ENCODE measurements around the gene BNIP5.

Gene BNIP5

DNA sequence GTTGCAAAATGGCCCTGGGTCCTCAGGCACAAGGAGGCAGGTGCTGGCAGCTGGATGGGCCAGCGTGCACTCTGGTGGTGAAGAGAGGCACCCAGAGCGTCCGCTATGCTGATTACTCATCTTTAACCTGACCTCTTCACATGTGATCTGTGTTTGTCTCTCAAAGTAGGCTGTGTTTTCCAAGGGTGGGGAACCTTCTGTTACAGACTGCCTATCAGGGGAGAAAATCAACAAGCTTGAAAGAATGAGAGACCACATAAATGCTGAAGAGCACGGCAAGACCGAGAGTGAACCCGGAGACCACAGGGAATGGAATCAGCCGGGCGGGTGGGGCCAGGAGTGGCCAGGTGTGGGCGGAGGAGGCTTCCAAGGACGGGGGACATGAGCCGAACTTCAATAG is 16.2 kb downstream of the BNIP5 start:
- no peak for DNase-seq

- DNase-seq = no peak
These were observed 16.9 kb downstream of the BNIP5 start for GRCh38 chr6:36319821-36320220.

DNA sequence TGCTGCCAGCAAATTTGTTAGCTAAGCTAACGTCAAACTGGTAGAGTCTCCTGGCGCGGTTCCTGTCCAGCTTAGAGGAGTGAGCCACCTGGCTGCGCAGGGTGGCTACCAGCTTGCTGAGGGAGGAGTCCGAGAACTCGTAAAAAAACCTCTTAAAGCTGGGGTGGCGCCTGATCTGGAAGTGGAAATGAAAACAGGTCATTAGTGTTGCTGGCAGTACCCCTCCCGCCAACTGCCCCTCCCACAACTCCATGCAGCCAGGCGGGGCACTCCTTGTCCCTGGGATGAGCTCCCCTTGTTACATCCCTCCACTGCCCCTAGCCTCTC is 17.3 kb downstream of the BNIP5 start:
- DNase-seq = no peak

GRCh38 chr6:36318690-36319435 is 17.8 kb downstream of the BNIP5 start:
- DNase-seq = no peak

DNA sequence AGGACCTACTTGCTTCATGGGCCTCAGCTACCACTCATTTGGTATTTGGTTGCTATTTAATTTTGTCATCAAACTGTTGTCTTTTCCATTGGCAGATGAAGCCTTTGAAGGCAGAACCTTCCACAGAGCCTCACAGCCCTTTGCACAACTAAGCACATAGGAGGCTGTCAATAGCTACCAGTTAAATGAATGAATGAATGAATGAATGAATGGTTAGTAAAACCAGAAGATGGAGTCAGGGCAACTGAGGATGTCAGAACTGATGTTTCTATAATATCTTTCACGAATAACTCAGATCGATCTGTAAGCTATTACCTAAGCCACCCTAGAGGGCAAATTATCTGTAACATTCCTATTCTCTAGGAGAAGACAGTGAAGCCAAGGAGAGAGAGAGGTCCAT is 19.1 kb downstream of the BNIP5 start:
- DNase-seq = no peak

GRCh38 chr6:36315921-36316320 is 20.8 kb downstream of the BNIP5 start:
- no peak for DNase-seq

GRCh38 chr6:36314221-36315014 is 22.3 kb downstream of the BNIP5 start:
- no peak for DNase-seq

DNA sequence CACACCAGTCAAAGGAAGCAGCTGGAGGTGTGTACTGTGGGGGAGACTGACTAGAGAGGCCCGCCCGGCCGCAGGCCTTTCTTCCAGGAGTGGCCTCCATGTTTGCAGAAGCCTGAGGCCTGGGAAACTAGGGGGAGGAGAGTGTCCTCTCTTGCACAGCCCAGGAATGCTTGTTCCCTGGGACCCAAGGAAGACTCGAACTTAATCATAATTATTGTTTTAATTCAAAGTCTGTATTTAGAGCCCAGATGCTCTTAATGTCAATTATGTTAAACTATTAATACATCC is 23.1 kb downstream of the BNIP5 start:
- DNase-seq = no peak

GRCh38 chr6:36312854-36313648 is 23.6 kb downstream of the BNIP5 start:
- DNase-seq = peak; percentile 13

DNA sequence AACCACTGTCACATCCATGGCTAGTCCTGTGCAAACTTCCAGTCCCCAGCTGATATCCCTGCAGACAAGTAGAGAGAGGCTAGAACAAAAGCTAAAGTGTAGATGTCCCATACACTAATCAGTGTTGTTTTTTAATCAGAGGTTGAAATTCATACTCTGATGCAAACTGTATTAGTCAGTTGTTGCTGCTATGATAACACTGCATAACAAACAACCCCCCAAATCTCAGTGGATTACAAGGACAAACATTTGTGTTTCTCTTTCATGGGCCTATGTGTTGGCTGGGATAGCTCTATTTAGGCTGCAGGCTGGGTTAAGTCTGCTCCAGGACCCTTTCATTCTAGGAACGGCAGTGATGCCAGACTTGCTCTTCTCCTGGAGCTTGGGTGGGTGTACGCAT is 26.8 kb downstream of the BNIP5 start:
- no peak for DNase-seq

- DNase-seq = no peak
These were observed 27.5 kb downstream of the BNIP5 start for GRCh38 chr6:36309203-36309602.

GRCh38 chr6:36308514-36308913 is 28.2 kb downstream of the BNIP5 start:
- DNase-seq = no peak

DNA sequence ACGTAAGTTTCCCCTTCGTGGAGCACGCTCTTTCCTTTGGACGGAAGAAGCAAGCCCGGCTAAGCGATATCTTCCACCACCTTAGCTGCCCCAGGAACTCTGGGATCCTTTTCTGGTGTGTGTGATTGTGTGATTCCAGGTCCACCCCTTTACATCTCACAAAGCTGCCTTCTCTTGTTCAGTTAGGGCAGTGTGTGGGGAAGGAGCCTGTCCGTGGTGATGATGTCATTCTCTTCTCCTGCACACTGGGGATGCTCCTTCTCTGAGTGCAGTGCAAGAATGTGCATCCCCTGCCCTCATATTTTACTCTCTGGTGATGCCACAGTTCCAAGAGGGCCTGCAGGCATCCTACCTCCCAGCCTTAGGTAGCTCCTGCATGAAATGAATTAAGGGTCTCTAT is 30.3 kb downstream of the BNIP5 start:
- no peak for DNase-seq

- DNase-seq = no peak
These were observed 30.8 kb downstream of the BNIP5 start for GRCh38 chr6:36305885-36306284.

DNA sequence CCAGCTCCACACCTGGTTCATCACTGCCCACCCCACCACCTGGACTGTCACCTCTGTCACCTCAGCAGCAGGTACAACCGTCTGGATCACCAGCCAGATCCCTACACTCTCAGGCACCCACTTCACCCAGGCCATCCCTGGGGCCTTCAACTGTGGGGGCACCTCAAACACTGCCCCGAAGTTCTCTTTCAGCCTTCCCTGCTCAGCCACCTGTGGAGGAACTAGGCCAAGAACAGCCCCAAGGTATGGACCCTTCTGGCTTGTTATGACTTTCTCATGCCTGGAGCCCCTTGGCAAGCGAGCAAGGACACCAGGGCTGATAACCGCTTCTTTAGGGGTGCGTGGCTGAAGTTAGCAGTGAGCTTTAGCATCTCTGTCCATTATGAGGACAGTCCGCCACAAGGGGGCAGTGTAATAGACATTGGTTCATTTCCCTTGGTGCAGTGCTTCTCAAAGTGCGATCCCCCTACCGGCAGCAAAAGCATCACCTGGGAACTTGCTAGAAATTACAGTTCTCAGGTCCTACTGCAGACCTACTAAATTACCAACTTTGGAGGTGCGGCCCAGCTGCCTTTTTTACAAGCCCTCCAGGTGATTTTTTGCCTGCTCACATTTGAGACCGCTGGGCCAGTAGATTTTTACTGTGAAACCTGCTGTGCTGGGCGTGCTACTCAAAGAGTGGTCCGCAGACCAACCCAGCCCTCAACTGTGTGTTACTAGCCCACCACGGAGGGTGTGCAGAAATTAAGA is 34.3 kb downstream of the BNIP5 start:
- DNase-seq = peak; percentile 87

GRCh38 chr6:36301781-36302180 is 34.9 kb downstream of the BNIP5 start:
- no peak for DNase-seq

GRCh38 chr6:36301085-36301658 is 35.5 kb downstream of the BNIP5 start:
- DNase-seq = no peak

DNA sequence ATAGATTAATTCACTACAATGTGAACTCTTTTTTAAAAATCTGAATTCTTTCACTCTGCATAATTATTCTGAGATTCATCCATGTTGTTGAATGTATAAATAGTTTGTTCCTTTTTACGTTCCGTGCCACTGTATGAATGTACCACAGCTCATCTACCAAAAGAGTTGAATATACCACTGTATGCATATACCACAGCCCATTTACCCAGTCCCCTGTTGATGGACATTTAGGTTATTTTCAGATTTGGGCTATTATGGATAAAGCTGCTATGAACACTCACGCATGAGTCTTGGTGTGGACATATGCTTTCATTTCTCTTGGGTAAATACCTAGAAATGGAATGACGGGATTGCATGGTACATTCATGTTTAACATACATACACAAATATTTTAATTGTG is 38.7 kb downstream of the BNIP5 start:
- no peak for DNase-seq

DNA sequence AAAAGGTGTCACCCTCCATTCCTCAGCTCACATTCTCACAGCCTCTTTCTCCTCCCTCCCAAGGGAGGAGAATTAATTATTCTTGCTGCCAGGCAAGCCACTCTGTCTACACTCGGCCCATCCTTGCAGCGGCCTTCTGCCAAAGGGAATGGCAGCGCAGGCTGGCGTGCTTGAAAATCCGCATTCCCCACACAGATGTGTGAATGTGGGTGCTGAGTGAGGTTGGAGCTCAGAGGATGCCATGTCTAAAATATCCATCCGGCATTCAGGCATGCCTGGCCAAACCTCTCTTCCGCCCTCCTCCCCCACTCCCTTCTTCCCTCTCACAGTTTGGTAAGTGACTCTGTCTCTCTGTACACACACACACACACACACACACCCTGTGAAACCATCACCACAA is 39.2 kb downstream of the BNIP5 start:
- DNase-seq = no peak

GRCh38 chr6:36297051-36297450 is 39.6 kb downstream of the BNIP5 start:
- no peak for DNase-seq

GRCh38 chr6:36296240-36296639 is 40.4 kb downstream of the BNIP5 start:
- DNase-seq = no peak

- no peak for DNase-seq
These were observed 44.5 kb downstream of the BNIP5 start for GRCh38 chr6:36292170-36292569.

All from CD4-positive, alpha-beta T cell treated with Interferon gamma for 1 hour (primary cell).